GM23338 (cell line): ENCODE measurements around the gene LPA. TPM values are rescaled to one million over a fixed set of nuclear protein-coding genes. Genes with fewer than 3 reads are reported as not detected.
"Not testable (repeated sequence)": the region's sequence is repeated elsewhere in the genome, so short reads cannot be mapped to it uniquely, and the experiment has no call there.

ENCODE experiments used
- ATAC-seq: fragments of 200-7000 bp; cut with Tn5 transposase; 3 replicates; pipeline ENCODE4 v1.9.1; 2020
- DNase-seq: peaks from one replicate; pipeline ENCODE4 v3.0.0-alpha.2; 2015; ENCODE audit warnings: low spot score
- H2AFZ ChIP-seq: fragments of 200-600 bp; sonication (generic); 2 replicates; pipeline ENCODE4 v1.8.0; 2016; ENCODE audit warnings: antibody characterized with exemption, mild to moderate bottlenecking, moderate library complexity
- H3F3A ChIP-seq: fragments of 200-600 bp; sonication (generic); replicated peaks from 2 replicates; pipeline ENCODE4 v1.8.0; 2017; ENCODE audit warnings: antibody characterized with exemption, mixed run types, low read depth
- H3K27ac ChIP-seq: fragments of 200-600 bp; sonication (generic); 2 replicates; pipeline ENCODE4 v1.6.1; 2016; ENCODE audit warnings: low read depth
- H3K27me3 ChIP-seq: fragments of 200-600 bp; sonication (generic); 2 replicates; pipeline ENCODE4 v1.8.0; 2016; ENCODE audit warnings: mild to moderate bottlenecking, mixed run types, moderate library complexity; ENCODE audit not compliant: insufficient read depth
- H3K36me3 ChIP-seq: fragments of 200-600 bp; sonication (generic); 2 replicates; pipeline ENCODE4 v1.8.0; 2016; ENCODE audit warnings: mild to moderate bottlenecking; ENCODE audit not compliant: insufficient read depth
- H3K4me1 ChIP-seq: fragments of 200-600 bp; sonication (generic); 2 replicates; pipeline ENCODE4 v1.8.0; 2016; ENCODE audit warnings: mild to moderate bottlenecking, moderate library complexity; ENCODE audit not compliant: insufficient read depth
- H3K4me2 ChIP-seq: fragments of 200-600 bp; sonication (generic); 2 replicates; pipeline ENCODE4 v1.7.1; 2017; ENCODE audit warnings: mixed run types
- H3K4me3 ChIP-seq: fragments of 200-600 bp; sonication (generic); 2 replicates; pipeline ENCODE4 v1.6.1; 2016; ENCODE audit warnings: mixed run types
- H3K79me2 ChIP-seq: fragments of 200-600 bp; sonication (generic); replicated peaks from 2 replicates; pipeline ENCODE4 v1.8.0; 2017; ENCODE audit warnings: mild to moderate bottlenecking; ENCODE audit not compliant: insufficient read depth
- H3K9me2 ChIP-seq: fragments of 200-600 bp; sonication (generic); 2 replicates; pipeline ENCODE4 v1.8.0; 2017; ENCODE audit not compliant: insufficient read depth
- H4K20me1 ChIP-seq: fragments of 200-600 bp; sonication (generic); replicated peaks from 2 replicates; pipeline ENCODE4 v1.8.0; 2017; ENCODE audit warnings: mild to moderate bottlenecking; ENCODE audit not compliant: insufficient read depth
- H3K27ac Mint-ChIP-seq: 2 replicates; pipeline ENCODE4 v1.8.0; 2020; ENCODE audit warnings: inconsistent platforms, mild to moderate bottlenecking, moderate library complexity, mixed read lengths
- H3K27me3 Mint-ChIP-seq: 3 replicates; pipeline ENCODE4 v1.8.0; 2022; ENCODE audit warnings: low read depth, mild to moderate bottlenecking, moderate library complexity, mixed read lengths, inconsistent platforms; ENCODE audit not compliant: insufficient read depth, poor library complexity
- H3K36me3 Mint-ChIP-seq: 3 replicates; pipeline ENCODE4 v1.8.0; 2021; ENCODE audit warnings: low read depth, mild to moderate bottlenecking, inconsistent platforms, moderate library complexity, mixed read lengths
- H3K4me1 Mint-ChIP-seq: 3 replicates; pipeline ENCODE4 v1.8.0; 2020; ENCODE audit warnings: mild to moderate bottlenecking, inconsistent platforms, mixed read lengths
- H3K4me3 Mint-ChIP-seq: 3 replicates; pipeline ENCODE4 v1.8.0; 2021; ENCODE audit warnings: moderate library complexity, mild to moderate bottlenecking, inconsistent platforms, mixed read lengths
- H3K9me3 Mint-ChIP-seq: 3 replicates; pipeline ENCODE4 v1.8.0; 2020; ENCODE audit warnings: moderate library complexity, mild to moderate bottlenecking, inconsistent platforms, mixed read lengths
- long read RNA-seq: library from polyadenylated mRNA; unstranded; transcript quantifications from one replicate; pipeline ENCODE4 v2.0.0, GENCODE V29; 2020; ENCODE audit not compliant: unreplicated experiment
- polyA plus RNA-seq: library from polyadenylated mRNA; unstranded; fragments of >200 nt; fragmentation: Nextera tagmentation; extraction: Ambion mirVana; gene quantifications from 2 replicates; pipeline ENCODE4 v1.2.1, GENCODE V29; 2016
- total RNA-seq: library from RNA; depleted of rRNA; stranded (reverse); fragments of >200 nt; shearing (Covaris generic); gene quantifications from 2 replicates; pipeline ENCODE4 v1.2.3, GENCODE V29; 2014; rRNA removed

Gene LPA
- total RNA-seq (0.17 and 0.27 TPM in 2 replicates), polyA plus RNA-seq (not detected in 2 replicates)
- long read RNA-seq: 0 reads

- not testable (repeated sequence) for H3K27ac ChIP-seq, DNase-seq, H3K4me1 ChIP-seq, H3K27me3 Mint-ChIP-seq, H3K4me2 ChIP-seq, H3K4me3 ChIP-seq, H3K27me3 ChIP-seq, H3F3A ChIP-seq, H2AFZ ChIP-seq, H3K79me2 ChIP-seq, H4K20me1 ChIP-seq, H3K9me2 ChIP-seq, H3K36me3 Mint-ChIP-seq, H3K4me3 Mint-ChIP-seq, H3K36me3 ChIP-seq, H3K9me3 Mint-ChIP-seq, H3K27ac Mint-ChIP-seq, ATAC-seq
- H3K4me1 Mint-ChIP-seq: peaks cover 16% of the 10 kb centered on the region
These were observed at the start of gene LPA for GRCh38 chr6:160664198-160664597. LPA (minus strand) TSS chr6:160664275; CDS start chr6:160664214, 61 bp downstream.

GRCh38 chr6:160708993-160709392 lies 44.9 kb upstream of the LPA start:
- not testable (repeated sequence) for ATAC-seq, H3K27ac Mint-ChIP-seq, H3F3A ChIP-seq, H3K9me3 Mint-ChIP-seq, H3K27ac ChIP-seq, H4K20me1 ChIP-seq, DNase-seq, H3K36me3 Mint-ChIP-seq, H3K9me2 ChIP-seq, H3K79me2 ChIP-seq, H3K4me1 Mint-ChIP-seq, H3K27me3 Mint-ChIP-seq, H2AFZ ChIP-seq, H3K4me3 Mint-ChIP-seq, H3K4me3 ChIP-seq, H3K4me1 ChIP-seq, H3K36me3 ChIP-seq, H3K27me3 ChIP-seq, H3K4me2 ChIP-seq

GRCh38 chr6:160704688-160705087 lies 40.6 kb upstream of the LPA start:
- not testable (repeated sequence) for DNase-seq, H3K27me3 ChIP-seq, H3K9me3 Mint-ChIP-seq, H3K4me1 ChIP-seq, H3K27ac Mint-ChIP-seq, H3K9me2 ChIP-seq, H3F3A ChIP-seq, H3K36me3 Mint-ChIP-seq, H3K36me3 ChIP-seq, H4K20me1 ChIP-seq, H3K79me2 ChIP-seq, H3K27me3 Mint-ChIP-seq, ATAC-seq, H3K4me3 Mint-ChIP-seq, H3K4me2 ChIP-seq, H2AFZ ChIP-seq, H3K27ac ChIP-seq, H3K4me3 ChIP-seq, H3K4me1 Mint-ChIP-seq

GRCh38 chr6:160701918-160702680 lies 38.0 kb upstream of the LPA start, which contains the start of gene PLG:
PLG (plus strand) TSS chr6:160702244; CDS start chr6:160702305, 61 bp downstream.
- not testable (repeated sequence) for H3K9me3 Mint-ChIP-seq, H3K4me1 Mint-ChIP-seq, H3K4me2 ChIP-seq, H3K27ac ChIP-seq, H3K79me2 ChIP-seq, H3K27ac Mint-ChIP-seq, H3K4me1 ChIP-seq, H3K36me3 ChIP-seq, H3F3A ChIP-seq, H3K4me3 Mint-ChIP-seq, H3K4me3 ChIP-seq, H3K9me2 ChIP-seq, H3K36me3 Mint-ChIP-seq, DNase-seq, ATAC-seq, H2AFZ ChIP-seq, H3K27me3 ChIP-seq, H3K27me3 Mint-ChIP-seq, H4K20me1 ChIP-seq
